IMR-90 (cell line): Measurements from ENCODE around the gene ANKLE1.
A peak's percentile ranks its signal among the peaks of the same experiment; 100 is the strongest.

ENCODE experiments used
- BHLHE40 ChIP-seq: fragments of 150-350 bp; IDR thresholded peaks from 2 replicates; pipeline ENCODE4 v1.6.1; 2016; ENCODE audit warnings: mild to moderate bottlenecking, low read depth, low read length
- CEBPB ChIP-seq: IDR thresholded peaks from 2 replicates; pipeline ENCODE4 v1.6.1; 2012; ENCODE audit warnings: low read depth, low read length, improper control_type of control experiment
- CHD1 ChIP-seq: IDR thresholded peaks from 2 replicates; pipeline ENCODE4 v1.6.1; 2012; ENCODE audit warnings: low read depth, low read length, improper control_type of control experiment
- FOS ChIP-seq: fragments of 150-350 bp; IDR thresholded peaks from 2 replicates; pipeline ENCODE4 v1.6.1; 2016; ENCODE audit warnings: low read depth, low read length
- MAFK ChIP-seq: IDR thresholded peaks from 2 replicates; pipeline ENCODE4 v1.6.1; 2012; ENCODE audit warnings: low read depth, low read length, improper control_type of control experiment
- MAZ ChIP-seq: IDR thresholded peaks from 2 replicates; pipeline ENCODE4 v1.6.1; 2012; ENCODE audit warnings: low read depth, mild to moderate bottlenecking, low read length, improper control_type of control experiment, moderate library complexity, borderline replicate concordance
- MXI1 ChIP-seq: IDR thresholded peaks from 2 replicates; pipeline ENCODE4 v1.6.1; 2012; ENCODE audit warnings: low read depth, mild to moderate bottlenecking, low read length, moderate library complexity, borderline replicate concordance
- POLR2A ChIP-seq: IDR thresholded peaks from 2 replicates; pipeline ENCODE4 v1.6.1; 2012; ENCODE audit warnings: mild to moderate bottlenecking, low read depth, low read length
- RCOR1 ChIP-seq: IDR thresholded peaks from 2 replicates; pipeline ENCODE4 v1.6.1; 2012; ENCODE audit warnings: mild to moderate bottlenecking, low read length, improper control_type of control experiment; ENCODE audit not compliant: insufficient replicate concordance
- RFX5 ChIP-seq: IDR thresholded peaks from 2 replicates; pipeline ENCODE4 v1.8.0; 2012; ENCODE audit warnings: low read depth, mild to moderate bottlenecking, low read length, moderate library complexity
- SMC3 ChIP-seq: fragments of 150-350 bp; IDR thresholded peaks from 2 replicates; pipeline ENCODE4 v1.6.1; 2016; ENCODE audit warnings: low read depth, mild to moderate bottlenecking, antibody characterized with exemption, low read length, moderate library complexity
- USF2 ChIP-seq: fragments of 150-350 bp; IDR thresholded peaks from 2 replicates; pipeline ENCODE4 v1.6.1; 2017; ENCODE audit warnings: mild to moderate bottlenecking, antibody characterized with exemption, low read length, low read depth
- TF ChIP-seq, protein P1 (sequence below): conservative IDR thresholded peaks from 2 replicates; pipeline ENCODE4 v1.5.1; 2012; ENCODE audit warnings: mild to moderate bottlenecking, low read depth, low read length, improper control_type of control experiment

DNA sequence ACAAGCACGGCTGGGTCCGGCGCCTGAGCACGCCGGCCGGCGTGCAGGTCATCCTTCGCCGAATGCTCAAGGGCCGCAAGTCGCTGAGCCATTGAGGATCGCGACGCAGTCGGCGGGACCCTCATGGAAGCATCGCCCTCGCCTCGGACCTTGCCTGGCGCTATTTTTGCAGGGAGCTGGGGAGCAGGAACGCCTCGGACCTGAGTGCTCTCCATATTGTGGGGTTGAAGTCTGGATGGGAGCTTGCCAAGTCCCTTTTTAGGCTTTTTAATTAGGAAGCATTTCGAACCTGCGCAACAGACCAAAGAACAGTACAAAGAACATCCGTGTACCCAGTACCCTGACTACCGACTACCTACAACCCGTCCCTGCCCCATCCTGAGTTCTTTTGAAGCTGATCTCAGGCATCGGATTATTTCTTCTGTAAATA lies 24.6 kb downstream of the ANKLE1 start:
- TF ChIP-seq, protein P1, sequence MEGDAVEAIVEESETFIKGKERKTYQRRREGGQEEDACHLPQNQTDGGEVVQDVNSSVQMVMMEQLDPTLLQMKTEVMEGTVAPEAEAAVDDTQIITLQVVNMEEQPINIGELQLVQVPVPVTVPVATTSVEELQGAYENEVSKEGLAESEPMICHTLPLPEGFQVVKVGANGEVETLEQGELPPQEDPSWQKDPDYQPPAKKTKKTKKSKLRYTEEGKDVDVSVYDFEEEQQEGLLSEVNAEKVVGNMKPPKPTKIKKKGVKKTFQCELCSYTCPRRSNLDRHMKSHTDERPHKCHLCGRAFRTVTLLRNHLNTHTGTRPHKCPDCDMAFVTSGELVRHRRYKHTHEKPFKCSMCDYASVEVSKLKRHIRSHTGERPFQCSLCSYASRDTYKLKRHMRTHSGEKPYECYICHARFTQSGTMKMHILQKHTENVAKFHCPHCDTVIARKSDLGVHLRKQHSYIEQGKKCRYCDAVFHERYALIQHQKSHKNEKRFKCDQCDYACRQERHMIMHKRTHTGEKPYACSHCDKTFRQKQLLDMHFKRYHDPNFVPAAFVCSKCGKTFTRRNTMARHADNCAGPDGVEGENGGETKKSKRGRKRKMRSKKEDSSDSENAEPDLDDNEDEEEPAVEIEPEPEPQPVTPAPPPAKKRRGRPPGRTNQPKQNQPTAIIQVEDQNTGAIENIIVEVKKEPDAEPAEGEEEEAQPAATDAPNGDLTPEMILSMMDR: no peak
- TF ChIP-seq RCOR1 (no peak), POLR2A (no peak), SMC3 (no peak), CEBPB (no peak), FOS (no peak), MAFK (no peak), USF2 (no peak), RFX5 (no peak), CHD1 (no peak), BHLHE40 (no peak), MXI1 (peak; percentile 54; the same call in 1 of the 2 replicates), MAZ (no peak)
